Right atrium auricular region (tissue), 2 donors: ENCODE results near the gene POLR3B. TPM values are rescaled to one million over a fixed set of nuclear protein-coding genes. Genes with fewer than 3 reads are reported as not detected.

ENCODE experiments used
- DNase-seq: peaks from one replicate; pipeline ENCODE4 v3.0.0-alpha.2; 2019; ENCODE audit warnings: low spot score
- H3K27ac ChIP-seq, 2 donors: fragments of 200-600 bp; sonication (generic); 1 replicate in 1 of 2; 2 replicates in 1 of 2; pipeline ENCODE4 v1.5.1; 2016 to 2019
- H3K27me3 ChIP-seq, 2 donors: fragments of 200-600 bp; sonication (generic); one replicate each; pipeline versions ENCODE4 v1.5.1 to v1.6.0; 2017 to 2019
- H3K36me3 ChIP-seq: fragments of 200-600 bp; sonication (generic); one replicate; pipeline ENCODE4 v1.5.1; 2016
- H3K4me1 ChIP-seq, 2 donors: fragments of 200-600 bp; sonication (generic); one replicate each; pipeline versions ENCODE4 v1.5.1 to v1.6.0; 2017 to 2019
- H3K4me3 ChIP-seq, 2 donors: fragments of 200-600 bp; sonication (generic); 1 replicate in 1 of 2; 2 replicates in 1 of 2; pipeline ENCODE4 v1.5.1; 2017 to 2019; ENCODE audit warnings: mild to moderate bottlenecking in 1 of 2, moderate library complexity in 1 of 2
- H3K9me3 ChIP-seq, 2 donors: fragments of 200-600 bp; sonication (generic); one replicate each; pipeline ENCODE4 v1.5.1; 2019
- total RNA-seq, 2 donors: library from RNA; depleted of rRNA; stranded (reverse); fragments of >200 nt; gene quantifications; one replicate each; pipeline ENCODE4 v1.1.0, GENCODE V29; 2016
- TF ChIP-seq, protein P1 (sequence below), 2 donors: fragments of 200-600 bp; sonication (generic); IDR thresholded peaks; one replicate each; pipeline ENCODE4 v1.5.1; 2019; ENCODE audit warnings: antibody characterized with exemption in 2 of 2

The POLR3B gene
- total RNA-seq, 2 donors from 2014 or later, result 6.0 to 10.7 TPM

DNA sequence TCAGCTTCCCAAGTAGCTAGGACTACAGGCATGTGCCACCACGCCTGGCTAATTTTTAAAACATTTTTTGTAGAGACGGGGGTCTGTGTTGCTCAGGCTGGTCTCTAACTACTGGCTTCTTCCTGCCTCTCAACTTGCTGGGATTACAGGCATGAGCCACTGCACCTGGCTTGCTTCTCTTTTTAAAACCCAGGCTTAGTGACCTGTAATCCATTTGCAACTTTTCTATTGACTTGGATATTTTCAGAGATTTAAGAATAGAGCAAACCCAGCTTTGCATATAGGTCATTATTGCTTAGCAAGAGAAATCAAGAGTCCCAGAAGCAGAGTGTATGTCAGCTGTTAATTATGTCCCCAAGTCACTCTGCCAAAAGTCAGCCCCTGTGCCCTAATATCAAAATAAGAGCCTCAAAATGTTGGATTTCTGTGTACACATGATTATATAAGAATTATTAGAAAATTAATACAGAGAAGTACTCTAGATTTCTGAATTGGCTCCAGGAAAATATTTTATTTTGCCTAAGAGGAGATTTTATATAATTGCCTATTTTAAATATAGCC is 30.2 kb upstream of the POLR3B start:
- Histone ChIP-seq H3K27ac (no peak overlapping the region), H3K4me3 (no peak overlapping the region), H3K9me3 (no peaks in the 10 kb centered on the region), H3K36me3 (peaks cover 48% of the 10 kb centered on the region), H3K4me1 (no peaks in the 10 kb centered on the region), H3K27me3 (no peaks in the 10 kb centered on the region)
- TF ChIP-seq, protein P1, sequence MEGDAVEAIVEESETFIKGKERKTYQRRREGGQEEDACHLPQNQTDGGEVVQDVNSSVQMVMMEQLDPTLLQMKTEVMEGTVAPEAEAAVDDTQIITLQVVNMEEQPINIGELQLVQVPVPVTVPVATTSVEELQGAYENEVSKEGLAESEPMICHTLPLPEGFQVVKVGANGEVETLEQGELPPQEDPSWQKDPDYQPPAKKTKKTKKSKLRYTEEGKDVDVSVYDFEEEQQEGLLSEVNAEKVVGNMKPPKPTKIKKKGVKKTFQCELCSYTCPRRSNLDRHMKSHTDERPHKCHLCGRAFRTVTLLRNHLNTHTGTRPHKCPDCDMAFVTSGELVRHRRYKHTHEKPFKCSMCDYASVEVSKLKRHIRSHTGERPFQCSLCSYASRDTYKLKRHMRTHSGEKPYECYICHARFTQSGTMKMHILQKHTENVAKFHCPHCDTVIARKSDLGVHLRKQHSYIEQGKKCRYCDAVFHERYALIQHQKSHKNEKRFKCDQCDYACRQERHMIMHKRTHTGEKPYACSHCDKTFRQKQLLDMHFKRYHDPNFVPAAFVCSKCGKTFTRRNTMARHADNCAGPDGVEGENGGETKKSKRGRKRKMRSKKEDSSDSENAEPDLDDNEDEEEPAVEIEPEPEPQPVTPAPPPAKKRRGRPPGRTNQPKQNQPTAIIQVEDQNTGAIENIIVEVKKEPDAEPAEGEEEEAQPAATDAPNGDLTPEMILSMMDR (IDR thresholded peaks at IDR 0.05), result no peak
- no peak for DNase-seq

DNA sequence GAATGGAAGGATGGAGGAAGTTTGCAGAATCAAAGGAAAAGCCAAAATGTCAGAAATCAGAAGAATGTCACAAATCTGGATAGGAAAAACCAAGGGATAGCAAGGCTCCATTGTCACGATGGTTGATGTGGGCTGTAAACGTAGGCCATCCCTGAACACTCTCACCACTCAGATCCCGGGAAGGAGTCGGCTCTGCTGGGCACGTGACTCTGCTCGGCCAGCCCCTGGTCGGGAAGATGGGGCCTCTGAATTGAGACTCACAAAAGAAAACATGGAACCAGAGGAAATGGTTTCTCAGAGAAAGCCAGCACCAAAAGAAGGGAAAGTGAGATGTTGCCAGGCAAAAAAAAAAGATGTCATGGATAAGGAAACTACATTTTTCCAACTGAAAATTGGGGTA is 28.8 kb upstream of the POLR3B start:
- no peak overlapping the region for H3K4me3 ChIP-seq
- no peaks in the 10 kb centered on the region for H3K4me1 ChIP-seq
- peaks cover 41% of the 10 kb centered on the region for H3K36me3 ChIP-seq
- no peak for DNase-seq
- TF ChIP-seq, protein P1 (IDR thresholded peaks at IDR 0.05), result no peak
- no peaks in the 10 kb centered on the region for H3K27me3 ChIP-seq
- H3K27ac ChIP-seq, result no peak overlapping the region
- H3K9me3 ChIP-seq, result no peaks in the 10 kb centered on the region

DNA sequence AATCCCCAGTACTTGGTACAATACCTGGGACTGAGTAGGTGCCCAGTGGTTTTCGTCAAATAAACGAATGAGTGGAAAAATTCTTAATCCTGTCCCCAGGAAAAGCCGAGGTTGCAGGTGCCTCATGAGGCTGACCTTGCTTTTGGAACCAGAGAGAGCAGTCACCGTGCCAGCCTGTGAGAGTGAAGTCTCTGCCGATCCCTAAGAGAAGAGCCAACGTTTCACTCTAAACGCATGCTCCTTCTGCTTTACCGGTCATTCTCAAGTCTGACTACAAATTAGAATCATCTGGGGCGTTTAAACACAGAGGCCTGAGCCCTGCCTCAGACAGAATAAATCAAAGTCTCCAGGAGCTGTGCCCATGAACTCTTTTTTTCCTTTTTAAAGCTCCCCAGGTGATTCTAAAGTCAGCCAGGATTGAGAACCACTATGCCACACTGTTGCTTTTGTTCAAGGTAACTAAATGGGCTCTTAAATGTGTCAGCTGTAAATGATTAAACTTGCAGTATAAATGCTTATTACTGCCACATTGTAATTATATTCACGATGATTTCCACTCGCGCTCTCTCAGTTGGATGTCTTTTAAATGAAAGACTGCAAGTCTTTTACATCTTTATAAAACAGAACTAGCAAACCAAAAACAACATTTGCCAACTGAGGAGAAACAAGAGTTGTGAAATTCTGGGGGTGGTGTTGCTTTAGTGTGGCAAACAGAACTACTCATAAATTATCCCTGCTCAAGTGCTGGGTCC is 28.1 kb upstream of the POLR3B start:
- H3K4me1 ChIP-seq, result no peaks in the 10 kb centered on the region
- no peaks in the 10 kb centered on the region for H3K27me3 ChIP-seq
- no peak overlapping the region for H3K27ac ChIP-seq
- H3K9me3 ChIP-seq, result no peaks in the 10 kb centered on the region
- no peak for DNase-seq
- TF ChIP-seq, protein P1 (IDR thresholded peaks at IDR 0.05), result no peak
- no peak overlapping the region for H3K4me3 ChIP-seq
- H3K36me3 ChIP-seq, result peaks cover 34% of the 10 kb centered on the region

DNA sequence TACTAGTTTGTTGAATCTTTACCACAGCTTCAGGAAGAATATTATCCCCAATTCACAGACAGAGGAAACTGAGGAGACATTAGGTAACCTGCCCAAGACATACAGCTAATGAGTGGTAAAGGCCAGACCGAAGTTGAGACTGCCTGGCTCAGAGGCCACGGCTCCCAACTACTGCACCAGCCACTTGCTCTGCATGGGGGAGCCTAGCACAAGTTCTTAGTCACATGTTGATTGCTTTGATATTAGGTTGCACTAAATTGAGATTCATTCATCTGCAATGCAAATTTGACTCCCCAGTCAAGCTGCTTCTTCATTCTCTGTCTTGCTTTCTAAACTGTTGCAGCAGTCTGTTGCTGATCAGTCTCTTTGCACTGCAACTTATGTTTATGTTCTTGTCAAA is 25.9 kb upstream of the POLR3B start:
- H3K27ac ChIP-seq, result no peak overlapping the region
- H3K4me1 ChIP-seq, result peaks cover 0 to 8% of the 10 kb centered on the region in 2 donors
- TF ChIP-seq, protein P1 (IDR thresholded peaks at IDR 0.05), result no peak

DNA sequence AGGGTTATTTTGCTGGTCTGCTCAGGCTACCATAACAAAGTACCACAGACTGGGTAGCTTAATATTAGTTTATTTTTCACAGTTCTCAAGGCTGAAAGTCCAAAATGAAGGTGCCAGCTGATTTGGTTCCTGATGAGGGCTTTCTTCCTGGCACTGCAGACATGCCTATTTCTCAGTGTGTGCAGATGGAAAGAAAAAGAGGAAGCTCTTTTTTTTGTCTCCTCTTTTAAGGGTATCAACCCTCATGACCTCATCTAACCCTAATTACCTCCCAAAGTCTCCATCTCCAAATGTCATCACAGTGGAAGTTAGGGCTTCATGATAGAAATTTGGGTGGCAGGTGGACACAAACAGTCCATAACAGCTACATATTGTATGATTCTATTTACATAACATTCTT is 25.0 kb upstream of the POLR3B start:
- Histone ChIP-seq H3K27me3 (no peaks in the 10 kb centered on the region), H3K36me3 (peaks cover 34% of the 10 kb centered on the region), H3K4me1 (peaks cover 0 to 11% of the 10 kb centered on the region in 2 donors), H3K27ac (no peak overlapping the region), H3K9me3 (no peaks in the 10 kb centered on the region), H3K4me3 (no peak overlapping the region)
- TF ChIP-seq, protein P1 (IDR thresholded peaks at IDR 0.05), result no peak
- no peak for DNase-seq

More for the DNA sequence above, 25.9 kb upstream of the POLR3B start:
- Histone ChIP-seq H3K9me3 (no peaks in the 10 kb centered on the region), H3K4me3 (no peak overlapping the region), H3K36me3 (peaks cover 26% of the 10 kb centered on the region), H3K27me3 (no peaks in the 10 kb centered on the region)
- DNase-seq, result no peak
